ENCODE measurements around the gene SH3RF2. TPM values are rescaled to one million over a fixed set of nuclear protein-coding genes. Genes with fewer than 3 reads are reported as not detected.

The SH3RF2 gene
- polyA plus RNA-seq, 1 experiment: 0.45 TPM

- Histone ChIP-seq H3K27me3 (ENCODE audit: control insufficient read depth, insufficient read depth, low read length) (peaks cover 6% of the 10 kb centered on the region), H3K36me3 (ENCODE audit: control insufficient read depth, insufficient read depth, low read length) (no peaks in the 10 kb centered on the region), H3K4me3 (ENCODE audit: low read depth, low read length) (no peak overlapping the region)
- ChIA-PET CTCF (no interaction called here), POLR2A (no interaction called here)
- no peak for TF ChIP-seq CTCF (IDR thresholded peaks at IDR 0.05; ENCODE audit: insufficient read depth, low read depth, low read length)
- no peak for DNase-seq (ENCODE audit: low read depth)
Measured at GRCh38 chr5:146071171-146071570, 134.8 kb downstream of the SH3RF2 start.

GRCh38 chr5:146072595-146072994 is 136.2 kb downstream of the SH3RF2 start:
- peaks cover 6% of the 10 kb centered on the region for H3K27me3 ChIP-seq (ENCODE audit: control insufficient read depth, insufficient read depth, low read length)
- no peak for TF ChIP-seq CTCF (IDR thresholded peaks at IDR 0.05; ENCODE audit: insufficient read depth, low read depth, low read length)
- DNase-seq (ENCODE audit: low read depth): no peak
- no peak overlapping the region for H3K4me3 ChIP-seq (ENCODE audit: low read depth, low read length)
- H3K36me3 ChIP-seq (ENCODE audit: control insufficient read depth, insufficient read depth, low read length): no peaks in the 10 kb centered on the region
- CTCF ChIA-PET: no interaction called here
- POLR2A ChIA-PET: no interaction called here

- POLR2A ChIA-PET: no interaction called here
- peaks cover 6% of the 10 kb centered on the region for H3K27me3 ChIP-seq (ENCODE audit: control insufficient read depth, insufficient read depth, low read length)
- DNase-seq (ENCODE audit: low read depth): no peak
- H3K4me3 ChIP-seq (ENCODE audit: low read depth, low read length): no peak overlapping the region
- no peaks in the 10 kb centered on the region for H3K36me3 ChIP-seq (ENCODE audit: control insufficient read depth, insufficient read depth, low read length)
- no peak for TF ChIP-seq CTCF (IDR thresholded peaks at IDR 0.05; ENCODE audit: insufficient read depth, low read depth, low read length)
- CTCF ChIA-PET: interaction anchor here (0.5 kb wide), 1 partner anchor 19 kb away, joined by 4 read pairs; no protein-coding TSS in a partner anchor
Measured at GRCh38 chr5:146073239-146073900, 137.0 kb downstream of the SH3RF2 start.

- Histone ChIP-seq H3K36me3 (ENCODE audit: control insufficient read depth, insufficient read depth, low read length) (no peaks in the 10 kb centered on the region), H3K27me3 (ENCODE audit: control insufficient read depth, insufficient read depth, low read length) (peaks cover 6% of the 10 kb centered on the region), H3K4me3 (ENCODE audit: low read depth, low read length) (no peak overlapping the region)
- ChIA-PET CTCF (interaction anchor here (1.5 kb wide), 1 partner anchor 11 kb away, joined by 3 read pairs; no protein-coding TSS in a partner anchor), POLR2A (no interaction called here)
- TF ChIP-seq CTCF (IDR thresholded peaks at IDR 0.05; ENCODE audit: insufficient read depth, low read depth, low read length): no peak
- no peak for DNase-seq (ENCODE audit: low read depth)
Measured at GRCh38 chr5:146076028-146076427, 139.7 kb downstream of the SH3RF2 start.

GRCh38 chr5:146076455-146076854 is 140.1 kb downstream of the SH3RF2 start:
- ChIA-PET POLR2A (no interaction called here), CTCF (interaction anchor here (1.5 kb wide), 1 partner anchor 11 kb away, joined by 3 read pairs; no protein-coding TSS in a partner anchor)
- no peak for TF ChIP-seq CTCF (IDR thresholded peaks at IDR 0.05; ENCODE audit: insufficient read depth, low read depth, low read length)
- Histone ChIP-seq H3K36me3 (ENCODE audit: control insufficient read depth, insufficient read depth, low read length) (no peaks in the 10 kb centered on the region), H3K4me3 (ENCODE audit: low read depth, low read length) (no peak overlapping the region), H3K27me3 (ENCODE audit: control insufficient read depth, insufficient read depth, low read length) (peaks cover 6% of the 10 kb centered on the region)
- no peak for DNase-seq (ENCODE audit: low read depth)
